Ascending aorta (tissue), 2 donors: ENCODE results near the gene CSNK1G1. TPM values are rescaled to one million over a fixed set of nuclear protein-coding genes. Genes with fewer than 3 reads are reported as not detected.
A peak's percentile ranks its signal among the peaks of the same experiment; 100 is the strongest.
"Not testable (repeated sequence)": the region's sequence is repeated elsewhere in the genome, so short reads cannot be mapped to it uniquely, and the experiment has no call there.

Experiments
- DNase-seq, 2 donors: peaks; one replicate each; pipeline ENCODE4 v3.0.0-alpha.2; 2019; ENCODE audit warnings: low spot score in 2 of 2
- H3K27ac ChIP-seq, 2 donors: fragments of 200-600 bp; sonication (generic); one replicate each; pipeline ENCODE4 v1.5.1; 2016 to 2017; ENCODE audit warnings: mild to moderate bottlenecking in 1 of 2
- H3K27me3 ChIP-seq: fragments of 200-600 bp; sonication (generic); one replicate; pipeline ENCODE4 v1.5.1; 2017
- H3K36me3 ChIP-seq, 2 donors: fragments of 200-600 bp; sonication (generic); one replicate each; pipeline ENCODE4 v1.5.1; 2016
- H3K4me1 ChIP-seq, 2 donors: fragments of 200-600 bp; sonication (generic); one replicate each; pipeline ENCODE4 v1.5.1; 2016 to 2017; ENCODE audit warnings: mild to moderate bottlenecking in 1 of 2
- H3K4me3 ChIP-seq, 2 donors: fragments of 200-600 bp; sonication (generic); one replicate each; pipeline ENCODE4 v1.5.1; 2016 to 2017; ENCODE audit warnings: mild to moderate bottlenecking in 1 of 2
- H3K9me3 ChIP-seq, 2 donors: fragments of 200-600 bp; sonication (generic); one replicate each; pipeline ENCODE4 v1.5.1; 2016
- CTCF ChIP-seq, 3 experiments: fragments of 200-600 bp in 2 of 3; fragments of 450-650 bp in 1 of 3; sonication (generic) in 2 of 3; IDR thresholded peaks; one replicate each; pipeline ENCODE4 v1.5.1; 2016 to 2019; ENCODE audit warnings: antibody characterized with exemption in 3 of 3, mild to moderate bottlenecking in 1 of 3, moderate library complexity in 1 of 3
- intact Hi-C: fragments of 100-400 bp; cut with DNase I; formaldehyde crosslinking; loops from one replicate; pipeline ENCODE4 v1.15.1; 2023
- total RNA-seq: library from RNA; depleted of rRNA; stranded (reverse); fragments of >200 nt; gene quantifications from one replicate; pipeline ENCODE4 v1.1.0, GENCODE V29; 2016

Gene CSNK1G1
- total RNA-seq, 1 donor from 2014 or later: 12.9 TPM

DNA sequence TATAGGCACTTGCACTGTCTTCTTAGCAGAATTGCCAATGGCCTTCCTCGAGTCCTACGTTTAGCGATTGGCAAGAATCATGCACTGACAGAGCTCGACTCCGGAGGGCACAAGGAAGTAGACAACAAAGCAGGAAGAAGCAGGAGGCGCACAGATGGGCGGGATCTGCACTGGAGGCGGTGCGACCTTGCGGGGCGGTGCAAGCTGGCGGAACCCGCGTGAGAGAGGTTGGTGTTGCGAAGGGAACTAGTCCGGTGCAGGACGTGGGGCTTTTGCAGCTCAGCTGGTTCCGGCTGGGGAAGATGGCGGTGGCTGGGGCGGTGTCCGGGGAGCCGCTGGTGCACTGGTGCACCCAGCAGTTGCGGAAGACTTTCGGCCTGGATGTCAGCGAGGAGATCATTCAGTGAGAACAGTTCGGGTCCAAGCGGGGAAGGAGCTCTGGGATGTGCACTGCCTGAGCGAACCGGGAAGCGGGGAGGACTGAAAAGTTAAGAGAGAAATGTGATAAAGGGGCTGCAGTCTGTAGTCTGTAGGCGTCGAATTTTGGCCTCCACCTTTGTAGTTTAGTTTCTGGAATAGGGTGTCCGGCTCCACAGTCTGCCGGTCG lies 31.7 kb upstream of the CSNK1G1 start, which contains the start of gene TRIP4:
TRIP4 (plus strand) TSS at position 275 of the 607 bp plus-strand sequence; CDS start at position 303, 28 bp downstream.
- no peaks in the 10 kb centered on the region for H3K27me3 ChIP-seq
- no peaks in the 10 kb centered on the region for H3K9me3 ChIP-seq
- peak within 1 kb of the TSS; percentile 64 to 71 for H3K27ac ChIP-seq
- intact Hi-C loops: loop anchor here (1.0 to 10.0 kb wide), 3 partner anchors 73 to 293 kb away; partner anchors contain the start of genes CIAO2A, PPIB, SNX1 and ZNF609
- peak within 1 kb of the TSS; percentile 66 to 73 for H3K4me3 ChIP-seq
- H3K4me1 ChIP-seq: peaks cover 0 to 4% of the 10 kb centered on the region in 2 donors
- peaks cover under 1 to 3% of the 10 kb centered on the region in 2 donors for H3K36me3 ChIP-seq
- TF ChIP-seq CTCF (IDR thresholded peaks at IDR 0.05): peak in 1 of 3 experiments; percentile 2
- DNase-seq: peak; percentile 73 to 97

DNA sequence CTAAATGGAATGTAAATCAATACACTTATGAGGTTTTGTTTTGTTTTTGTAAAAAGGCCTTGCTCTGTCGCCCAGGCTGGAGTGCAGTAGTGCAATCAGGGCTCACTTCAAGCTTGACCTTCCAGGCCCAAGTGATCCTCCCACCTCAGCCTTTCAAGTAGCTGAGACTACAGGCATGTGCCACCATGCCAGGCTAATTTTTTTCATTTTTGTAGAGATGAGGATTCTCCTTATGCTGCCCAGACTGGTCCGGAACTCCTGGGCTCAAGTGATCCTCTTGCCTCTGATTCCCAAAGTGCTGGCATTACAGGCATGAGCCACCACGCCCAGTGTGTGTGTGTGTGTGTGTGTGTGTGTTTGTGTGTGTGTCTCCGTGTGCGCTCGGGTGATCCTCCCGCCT lies 30.3 kb upstream of the CSNK1G1 start:
- Histone ChIP-seq H3K36me3 (peaks cover 0 to 3% of the 10 kb centered on the region in 2 donors), H3K27ac (no peak overlapping the region), H3K9me3 (no peaks in the 10 kb centered on the region), H3K27me3 (no peaks in the 10 kb centered on the region), H3K4me1 (peaks cover 0 to 4% of the 10 kb centered on the region in 2 donors), H3K4me3 (no peak overlapping the region)
- DNase-seq: no peak
- intact Hi-C loops: loop anchor here (2.0 to 10.0 kb wide), 2 partner anchors 223 to 291 kb away; partner anchors contain the start of genes CIAO2A, PPIB and SNX1
- TF ChIP-seq CTCF (IDR thresholded peaks at IDR 0.05): no peak

GRCh38 chr15:64383760-64384159 lies 27.8 kb upstream of the CSNK1G1 start:
- intact Hi-C loops: loop anchor here (10.0 kb wide), 1 partner anchor 289 kb away; the partner anchor contains the start of genes CIAO2A and SNX1
- no peak for DNase-seq

GRCh38 chr15:64381000-64381751 lies 25.2 kb upstream of the CSNK1G1 start, which contains the start of gene PCLAF:
TSS of gene PCLAF (minus strand) at chr15:64381441. CDS start at chr15:64381371, 70 bp downstream.
- Histone ChIP-seq H3K9me3 (no peaks in the 10 kb centered on the region), H3K27ac (no peak within 1 kb of the TSS), H3K4me1 (peaks cover 0 to 6% of the 10 kb centered on the region in 2 donors), H3K4me3 (peak within 1 kb of the TSS; percentile 57 to 68), H3K36me3 (no peaks in the 10 kb centered on the region), H3K27me3 (no peaks in the 10 kb centered on the region)
- intact Hi-C loops: loop anchor here (1.0 to 10.0 kb wide), 2 partner anchors 25 to 286 kb away; partner anchors contain the start of genes CIAO2A, CSNK1G1 and SNX1
- peak; percentile 85 to 97 for DNase-seq
- no peak for TF ChIP-seq CTCF (IDR thresholded peaks at IDR 0.05)

More at GRCh38 chr15:64383760-64384159, 27.8 kb upstream of the CSNK1G1 start:
- Histone ChIP-seq H3K9me3 (no peaks in the 10 kb centered on the region), H3K4me1 (peaks cover 0 to 10% of the 10 kb centered on the region in 2 donors), H3K4me3 (no peak overlapping the region), H3K27ac (no peak overlapping the region), H3K27me3 (no peaks in the 10 kb centered on the region), H3K36me3 (no peaks in the 10 kb centered on the region)
- no peak for TF ChIP-seq CTCF (IDR thresholded peaks at IDR 0.05)

GRCh38 chr15:64380130-64380870 lies 24.3 kb upstream of the CSNK1G1 start:
- intact Hi-C loops: loop anchor here (10.0 kb wide), 1 partner anchor 285 kb away; the partner anchor contains the start of genes CIAO2A and SNX1
- not testable (repeated sequence) for H3K27me3 ChIP-seq, DNase-seq, H3K9me3 ChIP-seq, H3K4me1 ChIP-seq, H3K27ac ChIP-seq, H3K36me3 ChIP-seq
- H3K4me3 ChIP-seq: peak overlapping the region in 1 of 2 donors; percentile 68
